ENCODE results near the gene SACM1L. TPM values are rescaled to one million over a fixed set of nuclear protein-coding genes. Genes with fewer than 3 reads are reported as not detected.

The SACM1L gene
- total and polyA plus RNA-seq, 2 of the 8 experiments (the other 6 are each of a cell fraction or from before 2014, with no cell fraction given): 20.1 to 61.0 TPM

DNA sequence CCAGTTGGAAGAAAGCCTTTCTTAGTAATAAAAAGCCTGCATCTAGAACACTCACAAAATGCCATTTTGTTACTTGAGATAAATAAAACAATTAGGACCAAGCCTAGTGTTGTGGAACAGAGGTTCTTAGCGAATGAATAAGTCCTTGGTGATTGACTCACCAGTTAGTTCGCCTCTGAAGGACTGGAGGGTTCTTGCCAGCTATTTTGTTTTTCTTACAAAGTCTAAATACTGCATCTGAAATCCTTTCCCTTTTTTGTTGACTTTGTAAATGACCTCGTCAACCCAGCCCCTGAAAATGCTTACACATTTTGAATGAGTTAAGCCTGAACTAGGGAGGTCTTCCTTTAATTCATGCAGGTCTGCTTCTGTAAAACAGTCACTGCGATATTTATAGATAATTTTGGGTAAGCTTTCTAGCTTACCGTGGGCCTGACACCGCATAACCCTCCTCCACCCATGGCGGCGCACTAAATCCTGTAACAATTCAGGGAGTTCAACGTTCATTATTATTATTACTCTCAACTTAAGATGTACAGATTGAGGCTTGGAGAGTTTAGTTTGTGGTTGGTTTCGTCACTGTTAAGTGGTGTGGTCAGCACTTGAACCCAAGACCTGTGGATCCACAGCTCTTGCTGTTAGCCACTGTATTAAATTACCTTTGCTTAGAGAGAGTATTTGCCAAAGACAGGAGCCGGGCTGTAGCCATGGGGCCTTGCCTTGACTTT, 45.0 kb upstream of the SACM1L start (continued):
- TF ChIP-seq MAFK (IDR thresholded peaks at IDR 0.05; ENCODE audit: low read depth, low read length): no peak
- TF ChIP-seq SP4 (IDR thresholded peaks at IDR 0.05; ENCODE audit: low read length): no peak
- TF ChIP-seq POLR2A (IDR thresholded peaks at IDR 0.05; ENCODE audit: control extremely low read depth in 1 of 2, low read depth in 2 of 2, low read length in 2 of 2): no peak
- TF ChIP-seq BCL11A (IDR thresholded peaks at IDR 0.05; ENCODE audit: low read depth in 2 of 2, low read length in 2 of 2): no peak
- TF ChIP-seq GABPA (IDR thresholded peaks at IDR 0.05; ENCODE audit: borderline replicate concordance, insufficient read depth, low read length): no peak

Data from H1 (cell line).